ENCODE measurements around the gene SCGB1A1.

SCGB1A1 gene

GRCh38 chr11:62471603-62472002, 52.8 kb downstream of the SCGB1A1 start:
- FAIRE-seq: no peak
- no peak for TF ChIP-seq PAX5 (IDR thresholded peaks at IDR 0.05; ENCODE audit: insufficient read depth, low read length, severe bottlenecking)
- no peak for TF ChIP-seq POLR2A (IDR thresholded peaks at IDR 0.05; ENCODE audit: low read depth, low read length)
- no peak for TF ChIP-seq TAF1 (IDR thresholded peaks at IDR 0.05; ENCODE audit: low read depth, low read length)
- TF ChIP-seq SPI1 (IDR thresholded peaks at IDR 0.05; ENCODE audit: low read depth, low read length): no peak
- no peak for TF ChIP-seq POLR2AphosphoS5 (IDR thresholded peaks at IDR 0.05; ENCODE audit: low read depth, low read length)
- no peak for TF ChIP-seq POU2F2 (IDR thresholded peaks at IDR 0.05; ENCODE audit: low read depth, low read length)
- DNase-seq (ENCODE audit: insufficient read length, low spot score): no peak

GRCh38 chr11:62472063-62472884, 53.4 kb downstream of the SCGB1A1 start:
- FAIRE-seq (no peak), DNase-seq (ENCODE audit: insufficient read length, low spot score) (no peak)
- TF ChIP-seq POLR2A (IDR thresholded peaks at IDR 0.05; ENCODE audit: low read depth, low read length) (no peak), POLR2AphosphoS5 (IDR thresholded peaks at IDR 0.05; ENCODE audit: low read depth, low read length) (no peak), PAX5 (IDR thresholded peaks at IDR 0.05; ENCODE audit: insufficient read depth, low read length, severe bottlenecking) (no peak), POU2F2 (IDR thresholded peaks at IDR 0.05; ENCODE audit: low read depth, low read length) (no peak), TAF1 (IDR thresholded peaks at IDR 0.05; ENCODE audit: low read depth, low read length) (no peak), SPI1 (IDR thresholded peaks at IDR 0.05; ENCODE audit: low read depth, low read length) (no peak)

Measured in GM12891 (cell line).